ENCODE results near the gene ZNF778.

Gene ZNF778

GRCh38 chr16:89275837-89276720 is 58.6 kb downstream of the ZNF778 start:
- DNase-seq (ENCODE audit: low read depth in 2 of 2), result no peak

GRCh38 chr16:89277049-89277448 is 59.5 kb downstream of the ZNF778 start:
- DNase-seq (ENCODE audit: low read depth in 2 of 2), result no peak

DNA sequence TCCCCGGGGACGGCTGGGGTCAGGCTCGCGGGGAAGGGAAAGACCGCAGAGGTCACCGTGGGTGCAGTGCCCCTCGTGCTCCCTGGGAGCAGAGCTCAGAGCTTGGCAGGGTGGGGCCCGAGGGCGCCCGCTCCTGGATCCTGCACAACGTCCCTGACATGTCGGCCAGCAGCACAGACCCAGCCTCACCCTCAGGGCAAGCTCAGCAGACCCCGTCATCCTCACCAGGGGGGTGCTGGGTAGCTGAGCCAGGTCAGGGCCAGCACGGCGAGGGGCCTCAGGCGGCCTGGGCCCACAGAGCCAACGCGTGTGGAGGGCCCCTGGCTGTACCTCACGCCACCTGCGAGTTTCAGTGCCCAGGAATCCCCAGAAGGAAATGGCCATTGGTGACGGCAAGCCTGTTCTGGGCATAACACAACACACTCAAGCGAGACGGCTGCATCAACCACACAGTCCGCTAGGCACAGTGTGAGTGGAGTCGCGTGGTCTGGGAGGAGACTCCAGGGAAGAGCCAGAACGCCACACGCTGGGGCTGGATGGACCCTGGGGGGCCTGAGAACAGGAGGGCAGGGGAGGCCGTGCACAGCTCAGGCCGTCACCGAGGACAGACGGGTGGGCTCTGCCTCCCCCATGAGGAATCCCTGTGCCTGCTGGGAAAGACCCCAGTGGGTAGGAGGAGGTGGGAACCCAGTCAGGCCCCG is 60.3 kb downstream of the ZNF778 start:
- no peak for DNase-seq (ENCODE audit: low read depth in 2 of 2)

DNA sequence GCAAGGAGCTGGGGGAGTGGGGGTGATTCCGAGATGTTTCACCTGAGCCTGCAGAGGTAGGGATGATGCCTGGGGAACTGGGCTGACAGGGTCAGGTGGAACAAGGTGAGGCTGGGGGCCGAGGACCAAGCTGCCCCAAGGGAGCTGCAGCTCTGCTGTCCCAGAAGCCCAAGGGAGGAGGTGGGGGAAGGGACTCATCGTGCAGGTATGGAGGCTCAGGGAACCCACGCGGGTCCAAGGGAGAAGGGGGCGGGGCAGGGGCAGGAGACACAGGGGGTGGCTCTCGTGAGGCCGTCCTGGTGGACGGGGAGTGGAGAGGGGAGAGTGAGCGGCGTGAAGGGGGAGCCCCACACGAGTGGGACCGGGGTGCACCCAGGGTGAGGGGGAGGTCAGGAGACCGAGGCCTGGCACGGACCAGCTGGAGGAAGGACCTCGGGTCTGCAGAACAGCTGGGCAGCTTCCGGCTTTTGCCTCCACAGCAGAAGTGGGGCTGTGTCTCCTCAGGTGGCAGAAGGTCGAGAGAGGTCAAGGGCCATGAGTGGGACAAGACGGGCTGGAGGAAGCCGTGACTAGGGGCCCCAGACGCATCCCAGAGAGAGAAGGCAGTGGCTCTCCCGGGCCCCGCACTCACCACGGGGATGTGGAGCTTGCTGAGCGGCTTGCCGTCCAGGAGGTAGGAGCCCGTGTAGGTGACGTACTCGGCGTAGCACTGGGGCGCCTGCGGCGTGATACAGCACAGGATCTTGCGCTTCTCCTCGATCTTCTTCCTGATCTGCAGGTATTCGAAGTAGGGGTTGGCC is 61.1 kb downstream of the ZNF778 start:
- no peak for DNase-seq (ENCODE audit: low read depth in 2 of 2)

DNA sequence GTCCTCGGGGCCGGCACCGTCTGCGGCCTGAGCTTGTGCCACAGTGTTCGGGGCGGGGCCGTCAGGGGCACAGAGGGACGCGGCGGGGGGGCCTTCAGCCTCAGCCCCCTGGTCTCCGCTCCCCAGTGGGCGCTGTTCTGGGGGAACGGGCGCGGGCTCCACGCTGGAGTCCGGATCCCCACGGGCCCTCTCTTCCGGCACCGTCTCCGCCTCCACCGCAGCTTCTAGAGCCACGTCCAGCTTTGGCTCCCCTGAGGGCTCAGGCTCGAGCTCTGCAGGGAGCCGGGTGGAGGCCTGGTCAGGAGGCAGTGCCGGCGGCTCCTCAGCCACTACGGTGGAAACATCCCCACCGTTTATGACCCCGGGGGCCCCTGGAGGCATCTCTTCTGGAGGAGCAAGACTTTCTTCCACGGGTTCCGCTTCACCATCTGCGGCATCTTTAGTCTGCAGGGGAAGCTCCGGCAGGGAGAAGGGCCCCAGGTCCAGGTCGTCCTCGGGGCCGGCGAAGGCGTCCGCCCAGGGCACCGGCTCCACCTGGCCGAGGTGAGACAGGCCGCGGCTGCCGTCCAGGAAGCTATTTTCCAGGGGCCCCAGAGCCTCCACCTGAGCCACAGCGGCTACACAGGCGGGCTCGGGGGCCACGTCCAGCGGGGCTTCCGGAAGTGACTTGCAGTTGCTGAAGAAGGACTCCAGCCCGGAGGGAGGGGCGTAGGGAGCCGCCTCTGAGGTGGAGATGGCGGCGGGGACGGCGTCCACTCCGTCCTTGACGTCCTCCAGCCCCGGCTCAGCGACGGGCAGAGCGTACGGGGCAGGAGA is 62.4 kb downstream of the ZNF778 start:
- DNase-seq (ENCODE audit: low read depth in 2 of 2), result no peak

GRCh38 chr16:89280546-89281188 is 63.2 kb downstream of the ZNF778 start:
- no peak for DNase-seq (ENCODE audit: low read depth in 2 of 2)

DNA sequence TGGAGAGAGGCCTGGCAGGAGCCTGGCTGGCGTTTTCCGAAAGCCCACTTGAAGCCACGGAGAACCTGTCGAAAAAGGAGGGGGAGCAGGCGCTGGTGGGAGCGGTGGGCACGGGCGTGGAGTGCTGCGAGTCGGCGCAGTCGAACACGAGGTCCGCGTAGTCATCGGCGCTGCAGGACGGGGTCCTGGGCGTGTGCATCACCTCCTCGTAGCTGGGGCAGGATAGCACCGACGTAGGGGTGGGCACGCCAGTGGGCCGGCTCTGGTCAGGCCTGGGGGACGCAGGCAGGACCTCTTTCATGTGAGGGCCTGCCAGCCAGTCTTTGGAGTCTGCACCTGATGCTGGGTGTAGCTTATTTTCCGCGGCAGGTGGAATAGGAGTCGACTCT is 63.7 kb downstream of the ZNF778 start:
- DNase-seq (ENCODE audit: low read depth in 2 of 2), result no peak

- no peak for DNase-seq (ENCODE audit: low read depth in 2 of 2)
Observed at GRCh38 chr16:89281829-89282228, 64.3 kb downstream of the ZNF778 start.

DNA sequence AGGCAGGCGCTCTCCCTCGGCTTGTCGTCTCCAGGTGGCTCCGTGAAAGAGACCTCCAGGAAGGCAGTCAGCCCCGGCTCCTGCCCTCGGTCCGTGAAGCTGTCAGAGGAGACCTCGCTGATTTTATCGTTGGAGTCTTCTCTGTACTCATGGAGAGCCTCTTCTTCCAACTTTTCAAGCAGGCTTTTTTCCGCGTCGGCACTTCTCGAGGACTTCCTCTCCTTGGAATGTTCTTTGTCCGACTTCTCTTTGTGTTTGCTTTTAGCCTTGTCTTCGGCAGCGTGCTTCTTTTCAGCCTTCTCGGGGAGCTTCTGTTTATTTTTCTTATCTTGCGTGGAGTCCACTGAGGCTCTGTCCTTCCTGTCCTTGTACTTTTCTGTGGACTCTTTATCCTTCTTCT is 65.0 kb downstream of the ZNF778 start:
- no peak for DNase-seq (ENCODE audit: low read depth in 2 of 2)

GRCh38 chr16:89283449-89283848 is 65.9 kb downstream of the ZNF778 start:
- no peak for DNase-seq (ENCODE audit: low read depth in 2 of 2)

GRCh38 chr16:89285381-89285780 is 67.9 kb downstream of the ZNF778 start:
- no peak for DNase-seq (ENCODE audit: low read depth in 2 of 2)

DNA sequence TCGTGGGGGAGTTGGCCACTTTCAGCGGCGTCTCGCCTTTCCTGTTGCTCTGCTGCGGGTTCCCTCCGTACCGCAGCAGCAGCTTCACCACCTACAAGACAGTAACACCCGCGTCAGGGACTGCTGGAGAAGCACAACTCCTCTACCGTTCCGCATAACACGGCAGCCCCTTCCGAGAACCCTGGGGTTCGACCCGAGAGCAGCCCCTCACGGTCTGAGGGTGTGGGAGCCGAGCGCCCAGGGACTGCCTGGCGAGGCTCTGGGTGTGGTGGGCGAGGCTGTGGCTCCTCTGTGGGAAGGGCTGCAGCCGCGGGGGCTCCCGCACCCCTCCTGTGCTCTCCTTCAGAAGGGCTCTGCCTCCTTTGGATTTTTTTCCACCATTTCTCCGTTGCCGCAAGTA is 68.6 kb downstream of the ZNF778 start:
- DNase-seq (ENCODE audit: low read depth in 2 of 2), result no peak

All from stimulated activated CD8-positive, alpha-beta memory T cell treated with anti-CD3 and anti-CD28 coated beads, Interleukin-7, amount 100 ng/mL, for 1 hour (primary cell).